HG03280 (cell line): ENCODE data around the gene GALNT9.
"Not testable (repeated sequence)": the region's sequence is repeated elsewhere in the genome, so short reads cannot be mapped to it uniquely, and the experiment has no call there.

Experiments used
- ATAC-seq: cut with Tn5 transposase; IDR thresholded peaks from one replicate; pipeline ENCODE4 v1.9.1; 2021; ENCODE audit warnings: mild to moderate bottlenecking, moderate library complexity; ENCODE audit not compliant: unreplicated experiment

Gene GALNT9

GRCh38 chr12:132238488-132238854 is 90.9 kb downstream of the GALNT9 start:
- ATAC-seq, result no peak

- no peak for ATAC-seq
Observed at GRCh38 chr12:132237772-132238487, 91.5 kb downstream of the GALNT9 start.

GRCh38 chr12:132236930-132237771 is 92.2 kb downstream of the GALNT9 start:
- ATAC-seq, result no peak

- no peak for ATAC-seq
Observed at GRCh38 chr12:132236129-132236929, 93.1 kb downstream of the GALNT9 start.

GRCh38 chr12:132235116-132235820 is 94.1 kb downstream of the GALNT9 start:
- ATAC-seq, result no peak

- no peak for ATAC-seq
Observed at GRCh38 chr12:132230381-132230780, 99.0 kb downstream of the GALNT9 start.

GRCh38 chr12:132229926-132230325 is 99.5 kb downstream of the GALNT9 start:
- no peak for ATAC-seq

GRCh38 chr12:132229193-132229760 is 100.1 kb downstream of the GALNT9 start:
- ATAC-seq, result no peak

- ATAC-seq, result no peak
Observed at GRCh38 chr12:132228476-132229192, 100.8 kb downstream of the GALNT9 start.

GRCh38 chr12:132227782-132228475 is 101.5 kb downstream of the GALNT9 start:
- ATAC-seq, result no peak

- ATAC-seq, result no peak
Observed at GRCh38 chr12:132227118-132227517, 102.3 kb downstream of the GALNT9 start.

GRCh38 chr12:132226604-132227003 is 102.8 kb downstream of the GALNT9 start:
- no peak for ATAC-seq

- ATAC-seq, result no peak
Observed at GRCh38 chr12:132225214-132225613, 104.2 kb downstream of the GALNT9 start.

- ATAC-seq, result no peak
Observed at GRCh38 chr12:132224484-132224883, 104.9 kb downstream of the GALNT9 start.

- ATAC-seq, result no peak
Observed at GRCh38 chr12:132222808-132223173, 106.6 kb downstream of the GALNT9 start.

- ATAC-seq, result no peak
Observed at GRCh38 chr12:132222096-132222807, 107.1 kb downstream of the GALNT9 start.

- not testable (repeated sequence) for ATAC-seq
Observed at GRCh38 chr12:132219761-132220160, 109.6 kb downstream of the GALNT9 start.

- no peak for ATAC-seq
Observed at GRCh38 chr12:132219323-132219722, 110.1 kb downstream of the GALNT9 start.

- ATAC-seq, result no peak
Observed at GRCh38 chr12:132218915-132219314, 110.5 kb downstream of the GALNT9 start.
